ENCODE results near the gene MAP2K4. TPM values are rescaled to one million over a fixed set of nuclear protein-coding genes. Genes with fewer than 3 reads are reported as not detected.

MAP2K4 gene
- total and polyA plus RNA-seq, 2 of the 13 experiments (the other 11 are each of a cell fraction or from before 2014, with no cell fraction given): 21.5 to 35.6 TPM

GRCh38 chr17:11999696-12000095 lies 21.0 kb upstream of the MAP2K4 start:
- no peaks in the 10 kb centered on the region for H3K9me3 ChIP-seq (ENCODE audit: low read length)
- H3K9ac ChIP-seq (ENCODE audit: insufficient read depth, low read depth, low read length): no peak overlapping the region
- no peak for FAIRE-seq
- H3K4me3 ChIP-seq (replicated peaks in 1 of 3; ENCODE audit: insufficient read depth in 1 of 3, low read depth in 2 of 3, low read length in 3 of 3): no peak overlapping the region
- H3K27me3 ChIP-seq (ENCODE audit: control insufficient read depth in 1 of 2, insufficient read depth in 2 of 2, low read length in 2 of 2): peaks cover 0 to 3% of the 10 kb centered on the region in 2 experiments; a peak in 1 of 5 replicates
- no peak overlapping the region for H3K27ac ChIP-seq (ENCODE audit: extremely low read length, insufficient read depth, low read length)
- H3K4me1 ChIP-seq (ENCODE audit: insufficient read depth, low read length): peaks cover 15% of the 10 kb centered on the region
- no peak for ATAC-seq
- no peak for DNase-seq (ENCODE audit: low spot score)
- ChIA-PET CTCF (ENCODE audit: low intra/inter-chr PET ratio, low total read pairs) (no interaction called here), POLR2A (interaction anchor here (1.0 kb wide), 1 partner anchor 21 kb away, joined by 4 read pairs; the partner anchor contains the start of gene MAP2K4)
- in situ Hi-C loops (cut with HindIII; ENCODE audit: extremely low pct_ligation_motif_present, low pct_unique_long_range_greater_than_20kb) (no loop called here), intact Hi-C loops (cut with micrococcal nuclease; ENCODE audit: unreplicated experiment) (loop anchor here (5.0 kb wide), 1 partner anchor 88 kb away; no protein-coding TSS in a partner anchor)
- no TSS peak for BruUV-seq (replicated peaks)
- H3K4me2 ChIP-seq (ENCODE audit: low read depth, low read length): no peak overlapping the region
- TF ChIP-seq, protein P1, sequence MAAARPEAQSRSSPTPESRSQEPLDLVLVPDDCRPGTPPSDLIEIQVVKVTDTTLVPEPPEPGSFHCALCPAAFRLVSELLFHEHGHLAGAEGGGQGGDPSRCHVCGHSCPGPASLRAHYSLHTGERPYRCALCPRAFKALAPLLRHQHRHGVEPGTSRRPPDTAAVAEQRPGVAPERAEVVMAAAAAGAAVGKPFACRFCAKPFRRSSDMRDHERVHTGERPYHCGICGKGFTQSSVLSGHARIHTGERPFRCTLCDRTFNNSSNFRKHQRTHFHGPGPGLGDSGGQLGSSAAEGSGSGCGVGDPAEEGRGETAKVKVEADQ (CRISPR knock-in tag; IDR thresholded peaks at IDR 0.05; ENCODE audit: borderline replicate concordance): no peak
- TF ChIP-seq ZNF792 (CRISPR knock-in tag; IDR thresholded peaks at IDR 0.05): no peak
- TF ChIP-seq ZNF451 (CRISPR knock-in tag; IDR thresholded peaks at IDR 0.05): no peak
- no peak overlapping the region for H2AFZ ChIP-seq (ENCODE audit: low read length)
- H3K79me2 ChIP-seq (ENCODE audit: insufficient read depth, low read length): no peaks in the 10 kb centered on the region
- 58% methylated on average over 5 of the region's 5 CpGs for WGBS (ENCODE audit: low lambda C conversion rate)
- no peaks in the 10 kb centered on the region for H4K20me1 ChIP-seq (ENCODE audit: insufficient read depth, low read length)
- H3K36me3 ChIP-seq (replicated peaks in 1 of 2; ENCODE audit: control insufficient read depth in 1 of 2, insufficient read depth in 2 of 2, low read length in 2 of 2): no peaks in the 10 kb centered on the region

- no peaks in the 10 kb centered on the region for H4K20me1 ChIP-seq (ENCODE audit: insufficient read depth, low read length)
- ATAC-seq: no peak
- FAIRE-seq: no peak
- ChIA-PET CTCF (ENCODE audit: low intra/inter-chr PET ratio, low total read pairs) (no interaction called here), POLR2A (interaction anchor here (5.2 kb wide), 1 partner anchor 10 kb away, joined by 25 read pairs; the partner anchor contains the start of gene ZNF18)
- BruUV-seq (replicated peaks): no TSS peak
- H3K36me3 ChIP-seq (replicated peaks in 1 of 2; ENCODE audit: control insufficient read depth in 1 of 2, insufficient read depth in 2 of 2, low read length in 2 of 2): no peaks in the 10 kb centered on the region
- DNase-seq (ENCODE audit: low spot score): no peak
- H3K9me3 ChIP-seq (ENCODE audit: low read length): no peaks in the 10 kb centered on the region
- H3K79me2 ChIP-seq (ENCODE audit: insufficient read depth, low read length): no peaks in the 10 kb centered on the region
- in situ Hi-C loops (cut with HindIII; ENCODE audit: extremely low pct_ligation_motif_present, low pct_unique_long_range_greater_than_20kb): no loop called here
- WGBS (ENCODE audit: low lambda C conversion rate): 6% methylated on average over 5 of the region's 5 CpGs
- intact Hi-C loops (cut with micrococcal nuclease; ENCODE audit: unreplicated experiment): no loop called here
- H3K9ac ChIP-seq (ENCODE audit: insufficient read depth, low read depth, low read length): no peak overlapping the region
- no peak overlapping the region for H3K27ac ChIP-seq (ENCODE audit: extremely low read length, insufficient read depth, low read length)
- no peak overlapping the region for H2AFZ ChIP-seq (ENCODE audit: low read length)
- peaks cover 0 to 1% of the 10 kb centered on the region in 2 experiments; a peak in 4 of 5 replicates for H3K27me3 ChIP-seq (ENCODE audit: control insufficient read depth in 1 of 2, insufficient read depth in 2 of 2, low read length in 2 of 2)
- no peak overlapping the region for H3K4me3 ChIP-seq (replicated peaks in 1 of 3; ENCODE audit: insufficient read depth in 1 of 3, low read depth in 2 of 3, low read length in 3 of 3)
- H3K4me1 ChIP-seq (ENCODE audit: insufficient read depth, low read length): no peaks in the 10 kb centered on the region
- no peak overlapping the region for H3K4me2 ChIP-seq (ENCODE audit: low read depth, low read length)
- TF ChIP-seq KLF15 (CRISPR knock-in tag; IDR thresholded peaks at IDR 0.05; ENCODE audit: borderline replicate concordance) (no peak), ZFP82 (CRISPR knock-in tag; IDR thresholded peaks at IDR 0.05; ENCODE audit: borderline replicate concordance) (no peak), SNAI1 (CRISPR knock-in tag; IDR thresholded peaks at IDR 0.05; ENCODE audit: borderline replicate concordance) (no peak), NCOR1 (IDR thresholded peaks at IDR 0.05; ENCODE audit: borderline replicate concordance, low read length) (no peak), PCBP1 (IDR thresholded peaks at IDR 0.05; ENCODE audit: borderline replicate concordance, low read depth, low read length) (no peak), MED8 (CRISPR knock-in tag; IDR thresholded peaks at IDR 0.05; ENCODE audit: insufficient replicate concordance) (no peak), ZNF230 (CRISPR knock-in tag; IDR thresholded peaks at IDR 0.05) (no peak), ZHX1 (CRISPR knock-in tag; IDR thresholded peaks at IDR 0.05; ENCODE audit: low read depth) (no peak), NFYB (CRISPR knock-in tag; IDR thresholded peaks at IDR 0.05) (no peak)
- TF ChIP-seq, protein P2, sequence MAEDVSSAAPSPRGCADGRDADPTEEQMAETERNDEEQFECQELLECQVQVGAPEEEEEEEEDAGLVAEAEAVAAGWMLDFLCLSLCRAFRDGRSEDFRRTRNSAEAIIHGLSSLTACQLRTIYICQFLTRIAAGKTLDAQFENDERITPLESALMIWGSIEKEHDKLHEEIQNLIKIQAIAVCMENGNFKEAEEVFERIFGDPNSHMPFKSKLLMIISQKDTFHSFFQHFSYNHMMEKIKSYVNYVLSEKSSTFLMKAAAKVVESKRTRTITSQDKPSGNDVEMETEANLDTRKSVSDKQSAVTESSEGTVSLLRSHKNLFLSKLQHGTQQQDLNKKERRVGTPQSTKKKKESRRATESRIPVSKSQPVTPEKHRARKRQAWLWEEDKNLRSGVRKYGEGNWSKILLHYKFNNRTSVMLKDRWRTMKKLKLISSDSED (CRISPR knock-in tag; IDR thresholded peaks at IDR 0.05): no peak
- TF ChIP-seq, protein P3, sequence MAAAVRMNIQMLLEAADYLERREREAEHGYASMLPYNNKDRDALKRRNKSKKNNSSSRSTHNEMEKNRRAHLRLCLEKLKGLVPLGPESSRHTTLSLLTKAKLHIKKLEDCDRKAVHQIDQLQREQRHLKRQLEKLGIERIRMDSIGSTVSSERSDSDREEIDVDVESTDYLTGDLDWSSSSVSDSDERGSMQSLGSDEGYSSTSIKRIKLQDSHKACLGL (CRISPR knock-in tag; IDR thresholded peaks at IDR 0.05): no peak
Measured at GRCh38 chr17:12007466-12007865, 13.2 kb upstream of the MAP2K4 start.
